Left ventricle myocardium inferior (tissue), 1 donor: ENCODE results near the gene IGLON5. TPM values are rescaled to one million over a fixed set of nuclear protein-coding genes. Genes with fewer than 3 reads are reported as not detected.

Experiments
- DNase-seq: peaks from one replicate; pipeline ENCODE4 v3.0.0-alpha.2; 2020
- H3K27ac ChIP-seq: fragments of 200-600 bp; replicated peaks from 2 replicates; pipeline ENCODE4 v1.8.0; 2021
- H3K27me3 ChIP-seq: fragments of 200-600 bp; 2 replicates; pipeline ENCODE4 v1.8.0; 2021; ENCODE audit warnings: low read depth
- H3K36me3 ChIP-seq: fragments of 200-600 bp; 2 replicates; pipeline ENCODE4 v1.8.0; 2021
- H3K4me1 ChIP-seq: fragments of 200-600 bp; 2 replicates; pipeline ENCODE4 v1.8.0; 2021
- H3K4me3 ChIP-seq: fragments of 200-600 bp; 2 replicates; pipeline ENCODE4 v1.8.0; 2021; ENCODE audit warnings: mild to moderate bottlenecking, moderate library complexity
- H3K9me3 ChIP-seq: fragments of 200-600 bp; replicated peaks from 2 replicates; pipeline ENCODE4 v1.8.0; 2021
- CTCF ChIP-seq: fragments of 200-600 bp; IDR thresholded peaks from 2 replicates; pipeline ENCODE4 v1.8.0; 2021; ENCODE audit warnings: antibody characterized with exemption, mild to moderate bottlenecking, borderline replicate concordance
- intact Hi-C: fragments of 100-400 bp; cut with micrococcal nuclease; formaldehyde crosslinking; loops from one replicate; pipeline ENCODE4 v1.11.0; 2022
- total RNA-seq: library from RNA; stranded (reverse); fragmentation: NEBNext Ultra II Directional; extraction: Animal tissue kit (Norgen Biotek cat#: 25700); gene quantifications from one replicate; pipeline ENCODE4 v1.2.1, GENCODE V29; 2021
- donor health status: DM: no; HTN: yes; CAD: no; lungs with severe emphysema.

IGLON5 gene
- total RNA-seq, 1 donor from 2014 or later, result not detected

- Histone ChIP-seq H3K4me1 (no peaks in the 10 kb centered on the region), H3K36me3 (no peaks in the 10 kb centered on the region), H3K9me3 (peaks cover 7% of the 10 kb centered on the region), H3K27me3 (no peaks in the 10 kb centered on the region), H3K27ac (no peak overlapping the region), H3K4me3 (no peak overlapping the region)
- no peak for DNase-seq
- intact Hi-C loops, result no loop called here
- no peak for TF ChIP-seq CTCF
These were observed 66.0 kb downstream of the IGLON5 start for GRCh38 chr19:51377422-51377821.

- Histone ChIP-seq H3K36me3 (no peaks in the 10 kb centered on the region), H3K4me3 (no peak overlapping the region), H3K27ac (no peak overlapping the region), H3K27me3 (no peaks in the 10 kb centered on the region), H3K9me3 (peaks cover 7% of the 10 kb centered on the region), H3K4me1 (no peaks in the 10 kb centered on the region)
- intact Hi-C loops, result no loop called here
- TF ChIP-seq CTCF, result no peak
- DNase-seq, result no peak
These were observed 68.9 kb downstream of the IGLON5 start for GRCh38 chr19:51380379-51380778.

Other genes starting within 250 kb of the IGLON5 start
- not detected for gene KLK13, start 246.6 kb upstream of the IGLON5 start, total RNA-seq
- 1.6 TPM for gene KLK14, start 228.8 kb upstream of the IGLON5 start, total RNA-seq
- 4.4 TPM for gene CTU1, start 203.2 kb upstream of the IGLON5 start, total RNA-seq
- 1.7 TPM for gene SIGLEC9, start 186.7 kb upstream of the IGLON5 start, total RNA-seq
- gene SIGLEC7, start 169.3 kb upstream of the IGLON5 start, total RNA-seq, result 0.47 TPM
- 3.0 TPM for gene CD33, start 86.6 kb upstream of the IGLON5 start, total RNA-seq
- gene SIGLECL1, start 60.6 kb upstream of the IGLON5 start, total RNA-seq, result not detected
- gene VSIG10L, start 30.5 kb downstream of the IGLON5 start, total RNA-seq, result 0.66 TPM
- gene ETFB, start 54.7 kb downstream of the IGLON5 start, total RNA-seq, result 365 TPM
- 1.5 TPM for gene CLDND2, start 57.4 kb downstream of the IGLON5 start, total RNA-seq
- 1.8 TPM for gene NKG7, start 61.0 kb downstream of the IGLON5 start, total RNA-seq
- not detected for gene LIM2, start 76.3 kb downstream of the IGLON5 start, total RNA-seq
- gene C19orf84, start 78.9 kb downstream of the IGLON5 start, total RNA-seq, result not detected
- gene SIGLEC10, start 106.0 kb downstream of the IGLON5 start, total RNA-seq, result 0.38 TPM
- 0.16 TPM for gene SIGLEC8, start 146.8 kb downstream of the IGLON5 start, total RNA-seq
- gene CEACAM18, start 166.9 kb downstream of the IGLON5 start, total RNA-seq, result not detected
- 0.11 TPM for gene SIGLEC12, start 190.2 kb downstream of the IGLON5 start, total RNA-seq
- gene SIGLEC6, start 220.0 kb downstream of the IGLON5 start, total RNA-seq, result 0.33 TPM